ENCODE results near the gene APBA1. TPM values are rescaled to one million over a fixed set of nuclear protein-coding genes. Genes with fewer than 3 reads are reported as not detected.

APBA1 gene
- total RNA-seq, 1 experiment from 2014 or later, result 1.8 TPM

DNA sequence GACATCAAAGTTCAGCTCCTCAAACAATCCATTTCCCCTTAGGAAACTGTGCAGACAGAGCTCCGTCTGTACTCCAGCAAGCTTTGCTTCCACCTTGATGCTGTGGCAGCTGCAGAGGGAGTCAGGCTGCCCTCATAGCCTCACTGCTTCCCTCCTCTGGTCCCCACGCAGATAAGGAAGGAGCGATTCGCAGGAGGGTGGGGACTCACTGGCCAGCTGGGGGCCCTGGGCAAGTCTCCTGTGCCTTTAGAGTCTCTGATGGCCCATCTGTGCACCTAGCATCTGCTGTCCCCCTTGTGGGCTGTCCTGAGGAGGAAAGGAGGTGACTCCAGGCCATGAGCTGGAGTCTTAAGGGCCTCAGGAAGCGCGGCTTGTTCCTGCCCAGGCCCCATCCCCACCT, 225.7 kb downstream of the APBA1 start:
- H3K4me2 ChIP-seq (ENCODE audit: insufficient read depth, insufficient read length, low read length), result no peak overlapping the region
- H2BK120ac ChIP-seq (ENCODE audit: low read depth, low read length, poor library complexity, severe bottlenecking), result no peak overlapping the region
- no peaks in the 10 kb centered on the region for H3K27me3 ChIP-seq (ENCODE audit: insufficient read depth, low read length)
- no peaks in the 10 kb centered on the region for H3K79me2 ChIP-seq (ENCODE audit: insufficient read depth, low read length)
- no peak overlapping the region for H3K27ac ChIP-seq (ENCODE audit: insufficient read length, low read depth, low read length)
- Mint-ChIP-seq H3K27me3 (ENCODE audit: low read depth) (no peaks in the 10 kb centered on the region; the same call in 1 of the 2 replicates), H3K4me3 (no peak overlapping the region), H3K4me1 (peaks cover 9 to 11% of the 10 kb centered on the region in 2 experiments; a peak in 3 of 4 replicates), H3K27ac (no peak overlapping the region), H3K36me3 (ENCODE audit: insufficient read depth in 1 of 3, low read depth in 3 of 3) (peaks cover 0 to 4% (median 2%) of the 10 kb centered on the region in 3 experiments; a peak in 4 of 7 replicates), H3K9me3 (peaks cover 0 to 8% of the 10 kb centered on the region in 2 experiments; a peak in 1 of 5 replicates)
- no peak overlapping the region for H3T11ph ChIP-seq (ENCODE audit: low read length)
- TF ChIP-seq, protein P1, sequence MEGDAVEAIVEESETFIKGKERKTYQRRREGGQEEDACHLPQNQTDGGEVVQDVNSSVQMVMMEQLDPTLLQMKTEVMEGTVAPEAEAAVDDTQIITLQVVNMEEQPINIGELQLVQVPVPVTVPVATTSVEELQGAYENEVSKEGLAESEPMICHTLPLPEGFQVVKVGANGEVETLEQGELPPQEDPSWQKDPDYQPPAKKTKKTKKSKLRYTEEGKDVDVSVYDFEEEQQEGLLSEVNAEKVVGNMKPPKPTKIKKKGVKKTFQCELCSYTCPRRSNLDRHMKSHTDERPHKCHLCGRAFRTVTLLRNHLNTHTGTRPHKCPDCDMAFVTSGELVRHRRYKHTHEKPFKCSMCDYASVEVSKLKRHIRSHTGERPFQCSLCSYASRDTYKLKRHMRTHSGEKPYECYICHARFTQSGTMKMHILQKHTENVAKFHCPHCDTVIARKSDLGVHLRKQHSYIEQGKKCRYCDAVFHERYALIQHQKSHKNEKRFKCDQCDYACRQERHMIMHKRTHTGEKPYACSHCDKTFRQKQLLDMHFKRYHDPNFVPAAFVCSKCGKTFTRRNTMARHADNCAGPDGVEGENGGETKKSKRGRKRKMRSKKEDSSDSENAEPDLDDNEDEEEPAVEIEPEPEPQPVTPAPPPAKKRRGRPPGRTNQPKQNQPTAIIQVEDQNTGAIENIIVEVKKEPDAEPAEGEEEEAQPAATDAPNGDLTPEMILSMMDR (conservative IDR thresholded peaks at IDR 0.05), result no peak
- no peak overlapping the region for H4K91ac ChIP-seq (ENCODE audit: insufficient read length, low read depth, low read length)
- no peak overlapping the region for H3K4ac ChIP-seq (ENCODE audit: low read depth, low read length)
- no peaks in the 10 kb centered on the region for H3K9me3 ChIP-seq (ENCODE audit: control insufficient read depth, low read depth, low read length)
- H4K8ac ChIP-seq (replicated peaks; ENCODE audit: insufficient read length, low read depth, low read length), result no peak overlapping the region
- no CpG with 5 or more reads among the region's 6 CpGs for WGBS (ENCODE audit: extremely low coverage, insufficient read length, low lambda C conversion rate)
- H3K23me2 ChIP-seq (ENCODE audit: insufficient read length, low read depth, low read length, poor library complexity, severe bottlenecking), result no peaks in the 10 kb centered on the region
- no peaks in the 10 kb centered on the region for H3K79me1 ChIP-seq (ENCODE audit: insufficient read depth, low read depth, low read length, poor library complexity, severe bottlenecking)
- H2AK5ac ChIP-seq (ENCODE audit: insufficient read length, low read length), result no peak overlapping the region
- H3K56ac ChIP-seq (ENCODE audit: insufficient read length, low read depth, low read length), result no peak overlapping the region
- no peak overlapping the region for H3K23ac ChIP-seq (ENCODE audit: insufficient read length, low read depth, low read length)
- H3K14ac ChIP-seq (ENCODE audit: insufficient read depth, low read length), result no peak overlapping the region
- H2AFZ ChIP-seq (ENCODE audit: low read length), result no peak overlapping the region
- no peak overlapping the region for H4K5ac ChIP-seq (ENCODE audit: insufficient read length, low read depth, low read length)
- H2BK12ac ChIP-seq (ENCODE audit: insufficient read length, low read depth, low read length), result no peak overlapping the region
- no peak overlapping the region for H2BK20ac ChIP-seq (ENCODE audit: low read depth, low read length, poor library complexity, severe bottlenecking)
- no peak overlapping the region for H2BK5ac ChIP-seq (ENCODE audit: insufficient read length, low read length)
- no peak overlapping the region for H2BK15ac ChIP-seq (ENCODE audit: low read depth, low read length)
- DNase-seq, result no peak
- no peak overlapping the region for H3K18ac ChIP-seq (ENCODE audit: insufficient read length, low read depth, low read length)
- H4K20me1 ChIP-seq (ENCODE audit: control insufficient read depth, insufficient read depth, insufficient read length), result no peaks in the 10 kb centered on the region
- H3K9ac ChIP-seq (ENCODE audit: extremely low read depth, insufficient read length, low read length), result no peak overlapping the region
- H3K4me1 ChIP-seq (ENCODE audit: insufficient read depth, low read length), result no peaks in the 10 kb centered on the region

Data from H9 (cell line).